Thyroid gland (tissue), 4 donors: Measurements from ENCODE around the gene QSOX2.

Source experiments
- CTCF ChIP-seq, 6 experiments: fragments of 200-600 bp in 3 of 6; fragments of 450-650 bp in 3 of 6; sonication (generic) in 3 of 6; IDR thresholded peaks; one replicate each; pipeline ENCODE4 v1.5.1; 2016 to 2019; ENCODE audit warnings: antibody characterized with exemption in 6 of 6, mild to moderate bottlenecking in 2 of 6, inconsistent platforms in 1 of 6, moderate library complexity in 1 of 6
- POLR2A ChIP-seq, 2 donors: fragments of 450-650 bp; IDR thresholded peaks; one replicate each; pipeline ENCODE4 v1.6.1; 2017; ENCODE audit warnings: antibody characterized with exemption in 2 of 2, mild to moderate bottlenecking in 2 of 2, moderate library complexity in 1 of 2

DNA sequence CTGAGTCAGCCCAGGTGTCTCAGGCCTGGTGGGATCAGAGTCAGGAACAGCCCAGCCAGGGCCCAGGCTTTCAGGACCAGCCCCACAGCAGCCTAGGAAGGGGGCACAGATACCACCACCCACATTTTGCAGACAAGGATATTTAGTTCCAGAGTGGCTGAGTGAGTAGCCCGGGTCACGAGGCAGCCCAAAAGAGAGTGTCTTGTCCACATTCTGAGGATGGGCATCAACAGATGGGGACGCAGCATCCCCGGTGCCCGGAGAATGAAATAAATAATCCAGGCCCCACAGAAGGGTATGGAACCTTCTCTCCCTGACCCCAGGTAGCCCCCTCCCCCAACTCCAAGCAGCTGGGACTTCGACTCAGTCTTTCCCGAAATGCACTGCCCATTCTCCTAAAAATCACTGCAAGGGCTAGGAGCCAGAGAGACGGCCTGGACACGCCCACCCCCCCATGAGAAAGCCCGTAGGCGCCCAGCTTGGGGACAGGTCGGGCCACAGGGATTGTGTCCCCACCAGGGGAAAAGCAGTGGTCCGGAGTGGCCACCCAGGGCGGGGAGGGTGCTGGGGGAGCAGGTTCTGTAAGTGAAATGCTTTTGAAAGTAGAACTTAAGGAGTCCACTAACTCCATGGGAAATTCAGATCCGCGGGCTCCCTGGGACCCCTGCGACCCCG lies 47.5 kb downstream of the QSOX2 start:
- TF ChIP-seq CTCF (IDR thresholded peaks at IDR 0.05) (no peak), POLR2A (IDR thresholded peaks at IDR 0.05) (no peak)
